ENCODE measurements around the gene HSD11B2.

DNA sequence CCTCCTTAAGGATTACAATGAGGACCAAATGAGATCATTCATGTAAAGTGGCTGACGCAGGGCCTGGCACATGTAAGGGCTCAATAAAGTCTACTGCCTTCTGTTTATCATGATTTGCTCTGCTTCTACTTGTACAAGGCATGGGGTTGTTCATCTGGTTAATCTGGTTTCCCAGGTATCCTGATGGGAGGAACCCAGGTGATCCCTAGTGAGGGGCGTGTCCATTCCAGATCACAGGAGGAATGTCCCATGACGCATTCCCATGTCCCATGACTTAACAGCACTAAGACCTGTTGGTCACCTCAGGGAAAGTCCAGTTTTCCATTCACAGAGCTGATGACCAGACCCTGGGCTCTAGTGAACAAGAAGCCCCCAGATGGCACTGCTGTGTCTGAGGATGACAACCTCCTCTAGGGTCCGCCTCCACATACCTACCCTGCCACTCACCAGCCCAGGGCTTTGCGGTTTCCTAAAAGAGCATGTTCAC is 26.1 kb upstream of the HSD11B2 start:
- TF ChIP-seq, protein P1, sequence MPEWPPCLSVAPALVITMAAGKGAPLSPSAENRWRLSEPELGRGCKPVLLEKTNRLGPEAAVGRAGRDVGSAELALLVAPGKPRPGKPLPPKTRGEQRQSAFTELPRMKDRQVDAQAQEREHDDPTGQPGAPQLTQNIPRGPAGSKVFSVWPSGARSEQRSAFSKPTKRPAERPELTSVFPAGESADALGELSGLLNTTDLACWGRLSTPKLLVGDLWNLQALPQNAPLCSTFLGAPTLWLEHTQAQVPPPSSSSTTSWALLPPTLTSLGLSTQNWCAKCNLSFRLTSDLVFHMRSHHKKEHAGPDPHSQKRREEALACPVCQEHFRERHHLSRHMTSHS (tag by site-specific recombination; IDR thresholded peaks at IDR 0.05): no peak
- TF ChIP-seq, protein P2, sequence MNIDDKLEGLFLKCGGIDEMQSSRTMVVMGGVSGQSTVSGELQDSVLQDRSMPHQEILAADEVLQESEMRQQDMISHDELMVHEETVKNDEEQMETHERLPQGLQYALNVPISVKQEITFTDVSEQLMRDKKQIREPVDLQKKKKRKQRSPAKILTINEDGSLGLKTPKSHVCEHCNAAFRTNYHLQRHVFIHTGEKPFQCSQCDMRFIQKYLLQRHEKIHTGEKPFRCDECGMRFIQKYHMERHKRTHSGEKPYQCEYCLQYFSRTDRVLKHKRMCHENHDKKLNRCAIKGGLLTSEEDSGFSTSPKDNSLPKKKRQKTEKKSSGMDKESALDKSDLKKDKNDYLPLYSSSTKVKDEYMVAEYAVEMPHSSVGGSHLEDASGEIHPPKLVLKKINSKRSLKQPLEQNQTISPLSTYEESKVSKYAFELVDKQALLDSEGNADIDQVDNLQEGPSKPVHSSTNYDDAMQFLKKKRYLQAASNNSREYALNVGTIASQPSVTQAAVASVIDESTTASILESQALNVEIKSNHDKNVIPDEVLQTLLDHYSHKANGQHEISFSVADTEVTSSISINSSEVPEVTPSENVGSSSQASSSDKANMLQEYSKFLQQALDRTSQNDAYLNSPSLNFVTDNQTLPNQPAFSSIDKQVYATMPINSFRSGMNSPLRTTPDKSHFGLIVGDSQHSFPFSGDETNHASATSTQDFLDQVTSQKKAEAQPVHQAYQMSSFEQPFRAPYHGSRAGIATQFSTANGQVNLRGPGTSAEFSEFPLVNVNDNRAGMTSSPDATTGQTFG (tag by site-specific recombination; IDR thresholded peaks at IDR 0.05; ENCODE audit: borderline replicate concordance): no peak
- TF ChIP-seq, protein P3, sequence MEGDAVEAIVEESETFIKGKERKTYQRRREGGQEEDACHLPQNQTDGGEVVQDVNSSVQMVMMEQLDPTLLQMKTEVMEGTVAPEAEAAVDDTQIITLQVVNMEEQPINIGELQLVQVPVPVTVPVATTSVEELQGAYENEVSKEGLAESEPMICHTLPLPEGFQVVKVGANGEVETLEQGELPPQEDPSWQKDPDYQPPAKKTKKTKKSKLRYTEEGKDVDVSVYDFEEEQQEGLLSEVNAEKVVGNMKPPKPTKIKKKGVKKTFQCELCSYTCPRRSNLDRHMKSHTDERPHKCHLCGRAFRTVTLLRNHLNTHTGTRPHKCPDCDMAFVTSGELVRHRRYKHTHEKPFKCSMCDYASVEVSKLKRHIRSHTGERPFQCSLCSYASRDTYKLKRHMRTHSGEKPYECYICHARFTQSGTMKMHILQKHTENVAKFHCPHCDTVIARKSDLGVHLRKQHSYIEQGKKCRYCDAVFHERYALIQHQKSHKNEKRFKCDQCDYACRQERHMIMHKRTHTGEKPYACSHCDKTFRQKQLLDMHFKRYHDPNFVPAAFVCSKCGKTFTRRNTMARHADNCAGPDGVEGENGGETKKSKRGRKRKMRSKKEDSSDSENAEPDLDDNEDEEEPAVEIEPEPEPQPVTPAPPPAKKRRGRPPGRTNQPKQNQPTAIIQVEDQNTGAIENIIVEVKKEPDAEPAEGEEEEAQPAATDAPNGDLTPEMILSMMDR (tag by site-specific recombination; IDR thresholded peaks at IDR 0.05): no peak
- TF ChIP-seq ZNF707 (tag by site-specific recombination; IDR thresholded peaks at IDR 0.05): no peak
- no peak for TF ChIP-seq ZNF112 (tag by site-specific recombination; IDR thresholded peaks at IDR 0.05)
- no peak for TF ChIP-seq ZNF76 (tag by site-specific recombination; IDR thresholded peaks at IDR 0.05; ENCODE audit: borderline replicate concordance, low read depth)
- no peak for TF ChIP-seq ZNF624 (tag by site-specific recombination; IDR thresholded peaks at IDR 0.05)
- no peak for TF ChIP-seq ZNF10 (tag by site-specific recombination; IDR thresholded peaks at IDR 0.05)
- TF ChIP-seq ZNF223 (tag by site-specific recombination; IDR thresholded peaks at IDR 0.05): no peak
- no peak for TF ChIP-seq ZNF530 (tag by site-specific recombination; IDR thresholded peaks at IDR 0.05; ENCODE audit: low read depth)
- TF ChIP-seq ZEB2 (tag by site-specific recombination; IDR thresholded peaks at IDR 0.05): no peak

Measured in HEK293 (cell line).